Measurements from ENCODE around the gene BTBD16.

- TF ChIP-seq POLR2AphosphoS5 (IDR thresholded peaks at IDR 0.05) (no peak), EP300 (IDR thresholded peaks at IDR 0.05) (no peak), POLR2A (IDR thresholded peaks at IDR 0.05) (no peak)
- TF ChIP-seq, protein P1, sequence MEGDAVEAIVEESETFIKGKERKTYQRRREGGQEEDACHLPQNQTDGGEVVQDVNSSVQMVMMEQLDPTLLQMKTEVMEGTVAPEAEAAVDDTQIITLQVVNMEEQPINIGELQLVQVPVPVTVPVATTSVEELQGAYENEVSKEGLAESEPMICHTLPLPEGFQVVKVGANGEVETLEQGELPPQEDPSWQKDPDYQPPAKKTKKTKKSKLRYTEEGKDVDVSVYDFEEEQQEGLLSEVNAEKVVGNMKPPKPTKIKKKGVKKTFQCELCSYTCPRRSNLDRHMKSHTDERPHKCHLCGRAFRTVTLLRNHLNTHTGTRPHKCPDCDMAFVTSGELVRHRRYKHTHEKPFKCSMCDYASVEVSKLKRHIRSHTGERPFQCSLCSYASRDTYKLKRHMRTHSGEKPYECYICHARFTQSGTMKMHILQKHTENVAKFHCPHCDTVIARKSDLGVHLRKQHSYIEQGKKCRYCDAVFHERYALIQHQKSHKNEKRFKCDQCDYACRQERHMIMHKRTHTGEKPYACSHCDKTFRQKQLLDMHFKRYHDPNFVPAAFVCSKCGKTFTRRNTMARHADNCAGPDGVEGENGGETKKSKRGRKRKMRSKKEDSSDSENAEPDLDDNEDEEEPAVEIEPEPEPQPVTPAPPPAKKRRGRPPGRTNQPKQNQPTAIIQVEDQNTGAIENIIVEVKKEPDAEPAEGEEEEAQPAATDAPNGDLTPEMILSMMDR (IDR thresholded peaks at IDR 0.05), result no peak
Observed at GRCh38 chr10:122251459-122252255, 19.4 kb upstream of the BTBD16 start.

All from stomach (tissue), 4 donors.